GM19438 (cell line): ENCODE data around the gene TUBG2.
A peak's percentile ranks its signal among the peaks of the same experiment; 100 is the strongest.
"Not testable (repeated sequence)": the region's sequence is repeated elsewhere in the genome, so short reads cannot be mapped to it uniquely, and the experiment has no call there.

Source experiments
- ATAC-seq: cut with Tn5 transposase; IDR thresholded peaks from one replicate; pipeline ENCODE4 v1.9.1; 2021; ENCODE audit warnings: low read depth; ENCODE audit not compliant: unreplicated experiment

The TUBG2 gene

DNA sequence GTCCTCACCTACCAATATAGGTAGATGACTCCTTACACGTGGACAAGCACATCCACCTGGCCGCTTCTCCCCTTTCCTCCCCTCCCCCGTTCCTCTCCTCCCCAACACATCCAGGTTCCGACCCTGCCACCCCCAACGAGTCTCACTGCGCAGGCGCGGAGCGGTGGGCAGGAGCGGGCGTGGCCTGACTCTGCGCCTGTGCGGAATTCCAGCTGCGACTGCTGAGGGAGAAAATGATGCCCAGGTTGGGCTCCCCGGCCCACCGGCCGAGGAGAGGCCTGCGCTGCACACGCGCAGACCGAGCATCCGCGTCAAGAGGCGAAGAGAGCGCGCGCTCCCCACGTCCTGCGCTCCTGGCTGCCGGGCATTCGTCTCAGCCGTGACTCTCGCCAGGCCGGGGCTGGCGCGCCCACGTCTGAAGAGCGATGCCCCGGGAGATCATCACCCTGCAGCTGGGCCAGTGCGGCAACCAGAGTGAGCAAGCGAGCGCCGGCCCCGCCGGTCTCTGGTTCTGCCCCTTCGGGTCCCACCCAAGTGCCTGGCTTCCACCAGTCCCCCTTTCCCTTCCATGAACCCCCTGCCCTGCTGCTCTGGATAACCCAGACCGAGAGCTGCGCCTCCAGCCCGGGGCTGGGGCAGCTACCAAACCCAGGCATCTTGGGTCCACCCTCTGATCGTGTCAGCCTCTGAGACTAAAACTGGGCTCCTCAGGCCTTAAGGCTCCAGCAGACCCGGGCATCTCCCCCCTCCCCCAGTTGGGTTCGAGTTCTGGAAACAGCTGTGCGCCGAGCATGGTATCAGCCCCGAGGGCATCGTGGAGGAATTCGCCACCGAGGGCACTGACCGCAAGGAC, at the start of gene TUBG2:
Gene TUBG2, plus strand, starts transcription at position 206 of the 853 bp plus-strand sequence. Its CDS starts 220 bp downstream, at position 426.
- no peak for ATAC-seq

DNA sequence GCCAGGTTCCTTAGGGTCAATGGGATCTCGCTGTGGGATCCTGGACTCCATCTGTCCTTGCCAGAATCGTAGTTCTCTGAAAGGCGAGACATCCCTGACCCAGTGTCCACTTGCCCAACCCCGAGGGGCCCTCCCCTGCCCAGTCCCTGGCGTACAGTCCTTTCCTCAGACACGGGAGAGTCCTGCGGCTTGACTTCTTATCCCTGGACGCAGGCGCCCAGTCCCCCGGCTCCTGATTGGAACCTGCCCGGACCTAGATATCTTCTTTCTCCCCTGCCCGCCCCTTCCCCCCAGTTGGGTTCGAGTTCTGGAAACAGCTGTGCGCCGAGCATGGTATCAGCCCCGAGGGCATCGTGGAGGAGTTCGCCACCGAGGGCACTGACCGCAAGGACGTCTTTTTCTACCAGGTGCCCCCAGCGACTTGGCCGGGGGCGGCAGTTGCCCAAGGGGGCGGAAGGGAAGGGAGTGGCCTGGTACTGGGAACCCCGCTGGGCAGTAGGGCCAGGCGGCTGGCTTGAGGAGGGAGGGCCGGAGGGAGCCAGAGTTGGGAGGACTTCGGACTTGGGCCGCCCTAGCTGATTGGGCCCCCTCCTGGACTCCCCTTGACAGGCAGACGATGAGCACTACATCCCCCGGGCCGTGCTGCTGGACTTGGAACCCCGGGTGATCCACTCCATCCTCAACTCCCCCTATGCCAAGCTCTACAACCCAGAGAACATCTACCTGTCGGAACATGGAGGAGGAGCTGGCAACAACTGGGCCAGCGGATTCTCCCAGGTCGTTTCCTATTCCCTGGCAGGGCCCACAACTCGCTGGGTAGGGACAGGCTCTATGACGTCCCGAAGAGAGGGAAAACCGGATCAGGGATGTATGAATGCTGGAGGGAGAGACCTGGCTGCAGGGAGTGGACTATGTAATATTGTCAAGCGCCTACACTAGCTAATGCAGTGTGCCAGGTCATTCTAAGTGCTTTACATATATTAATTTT, 49.0 kb upstream of the TUBG2 start:
- not testable (repeated sequence) for ATAC-seq

GRCh38 chr17:42612013-42612412, 47.1 kb upstream of the TUBG2 start:
- no peak for ATAC-seq

- ATAC-seq = no peak
These were observed 45.3 kb upstream of the TUBG2 start for GRCh38 chr17:42613699-42614295.

- no peak for ATAC-seq
These were observed 41.1 kb upstream of the TUBG2 start for GRCh38 chr17:42617956-42618431.

GRCh38 chr17:42618442-42619150, 40.5 kb upstream of the TUBG2 start:
- ATAC-seq = peak; percentile 80

DNA sequence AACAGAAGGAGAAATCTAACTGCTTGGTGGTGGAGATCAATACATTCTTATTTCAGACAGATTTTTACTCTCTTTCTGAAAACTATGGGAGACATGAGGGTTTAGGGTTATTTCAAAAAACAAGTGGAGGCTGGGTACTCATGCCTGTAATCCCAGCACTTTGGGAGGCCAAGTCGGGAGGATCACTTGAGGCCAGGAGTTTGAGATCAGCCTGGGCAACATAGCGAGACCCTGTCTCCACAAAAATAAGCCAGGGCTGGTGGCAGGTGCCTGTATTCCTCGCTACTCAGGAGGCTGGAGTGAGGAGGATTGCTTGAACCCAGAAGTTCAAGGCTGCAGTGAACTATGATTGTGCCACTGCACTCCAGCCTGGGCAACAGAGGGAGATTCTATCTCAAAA, 37.1 kb upstream of the TUBG2 start:
- not testable (repeated sequence) for ATAC-seq

DNA sequence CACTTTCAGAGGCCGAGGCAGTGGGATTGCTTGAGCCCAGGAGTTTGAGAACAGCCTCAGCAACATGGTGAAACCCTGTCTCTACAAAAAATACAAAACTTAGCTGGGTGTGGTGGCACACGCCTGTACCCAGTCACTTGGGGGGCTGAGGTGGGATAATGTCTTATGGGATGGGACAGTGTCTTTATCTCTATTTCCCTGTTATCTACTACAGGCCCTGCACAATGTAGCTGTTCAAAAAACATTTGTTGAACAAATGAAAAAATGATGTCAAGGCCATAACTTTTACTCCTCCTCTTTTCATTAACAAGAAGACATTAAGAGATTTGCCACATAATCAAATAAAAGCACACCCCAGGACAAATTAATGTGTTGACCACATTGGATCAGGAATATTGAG, 35.8 kb upstream of the TUBG2 start:
- ATAC-seq = no peak

GRCh38 chr17:42623732-42624596, 35.1 kb upstream of the TUBG2 start:
- no peak for ATAC-seq

- not testable (repeated sequence) for ATAC-seq
These were observed 31.9 kb upstream of the TUBG2 start for GRCh38 chr17:42627032-42627764.

- ATAC-seq = no peak
These were observed 29.6 kb upstream of the TUBG2 start for GRCh38 chr17:42629411-42630009.

DNA sequence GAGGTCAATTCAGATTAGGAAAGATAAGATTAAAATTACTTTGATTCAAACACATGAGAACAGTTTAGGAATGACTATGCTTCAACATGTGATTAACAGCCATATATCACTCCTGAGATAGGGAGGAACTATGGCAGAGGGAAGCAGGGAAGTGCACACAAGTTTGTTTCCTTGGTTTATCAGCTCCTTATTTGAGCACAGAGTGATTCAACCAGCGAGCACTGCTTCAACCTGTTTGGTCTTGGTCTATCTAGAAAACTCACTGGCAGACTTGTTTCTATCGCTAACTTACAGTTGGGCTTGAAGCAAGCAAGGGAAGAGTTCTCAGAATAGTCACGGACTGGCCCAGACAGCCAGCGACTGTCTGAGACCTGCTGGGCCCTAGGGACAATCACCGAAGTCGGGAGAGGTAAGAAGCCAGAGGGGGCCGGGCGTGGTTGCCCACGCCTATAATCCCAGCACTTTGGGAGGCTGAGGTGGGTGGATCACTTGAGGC, 26.1 kb upstream of the TUBG2 start:
- ATAC-seq = no peak

DNA sequence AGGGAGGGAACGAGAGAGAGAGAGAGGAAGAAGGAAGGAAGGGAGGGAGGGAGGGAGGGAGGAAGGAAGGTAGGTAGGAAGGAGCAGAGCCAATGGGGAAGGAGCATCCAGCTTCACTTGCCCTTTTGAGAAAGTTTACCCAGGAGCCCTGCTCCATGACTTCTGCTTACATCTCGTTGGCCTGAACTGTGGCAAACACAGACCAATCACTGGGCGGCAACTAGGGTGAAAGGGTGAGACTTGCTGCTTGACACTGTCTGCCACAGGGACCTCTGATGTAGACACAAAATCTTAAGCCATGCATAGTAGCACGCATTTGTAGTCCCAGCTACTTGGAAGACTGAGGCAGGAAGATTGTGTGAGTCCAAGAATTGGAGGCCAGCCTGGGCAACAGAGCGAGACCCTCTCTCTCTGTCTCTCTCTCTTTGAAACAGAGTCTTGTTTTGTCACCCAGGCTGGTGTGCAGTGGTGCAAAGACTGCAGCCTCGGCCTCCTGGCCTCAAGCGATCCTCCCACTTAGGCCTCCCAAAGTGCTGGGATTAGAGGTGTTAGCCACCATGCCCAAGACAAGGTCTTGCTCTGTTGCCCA, 19.5 kb upstream of the TUBG2 start:
- ATAC-seq = no peak

DNA sequence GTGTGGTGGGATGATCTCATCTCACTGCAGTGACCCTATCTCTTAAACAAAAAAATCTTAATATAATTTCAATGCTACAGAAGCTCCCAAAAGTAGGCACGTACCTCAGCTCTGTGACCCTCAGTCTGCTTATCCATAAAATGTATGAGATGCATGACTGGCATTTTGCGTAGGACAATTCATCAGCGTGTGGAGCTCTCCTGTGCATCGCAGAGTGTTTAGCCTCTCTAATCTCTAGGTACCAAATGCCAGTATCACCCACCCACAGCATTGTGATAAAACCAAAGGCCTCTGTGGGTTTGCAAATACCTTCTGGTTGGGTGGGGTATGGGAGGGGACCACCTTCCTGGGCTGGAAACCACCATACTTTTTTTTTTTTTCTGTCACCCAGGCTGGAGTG, 19.0 kb upstream of the TUBG2 start:
- no peak for ATAC-seq

- no peak for ATAC-seq
These were observed 16.7 kb upstream of the TUBG2 start for GRCh38 chr17:42642336-42642735.

- no peak for ATAC-seq
These were observed 11.3 kb upstream of the TUBG2 start for GRCh38 chr17:42647778-42648177.

DNA sequence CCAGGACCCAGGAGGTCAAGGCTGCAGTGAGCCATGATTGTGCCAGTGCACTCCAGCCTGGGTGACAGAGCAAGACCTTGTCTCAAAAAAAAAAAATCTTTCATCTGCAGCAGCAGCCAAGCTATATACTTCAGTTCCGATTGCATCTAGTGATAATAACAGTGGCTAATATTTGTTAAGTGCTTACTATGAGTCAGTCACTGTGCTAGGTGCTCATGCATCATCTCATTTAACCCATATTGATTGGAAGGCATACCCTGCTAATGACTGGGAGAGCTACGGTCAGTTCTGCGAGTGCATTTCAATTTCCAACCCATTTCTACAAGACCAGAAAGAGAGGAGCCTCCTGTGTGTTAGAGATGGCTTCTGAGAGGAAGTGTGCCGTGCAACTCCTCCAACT, 7.7 kb upstream of the TUBG2 start:
- ATAC-seq = no peak
